ENCODE results near the gene COX7B.

Gene COX7B

DNA sequence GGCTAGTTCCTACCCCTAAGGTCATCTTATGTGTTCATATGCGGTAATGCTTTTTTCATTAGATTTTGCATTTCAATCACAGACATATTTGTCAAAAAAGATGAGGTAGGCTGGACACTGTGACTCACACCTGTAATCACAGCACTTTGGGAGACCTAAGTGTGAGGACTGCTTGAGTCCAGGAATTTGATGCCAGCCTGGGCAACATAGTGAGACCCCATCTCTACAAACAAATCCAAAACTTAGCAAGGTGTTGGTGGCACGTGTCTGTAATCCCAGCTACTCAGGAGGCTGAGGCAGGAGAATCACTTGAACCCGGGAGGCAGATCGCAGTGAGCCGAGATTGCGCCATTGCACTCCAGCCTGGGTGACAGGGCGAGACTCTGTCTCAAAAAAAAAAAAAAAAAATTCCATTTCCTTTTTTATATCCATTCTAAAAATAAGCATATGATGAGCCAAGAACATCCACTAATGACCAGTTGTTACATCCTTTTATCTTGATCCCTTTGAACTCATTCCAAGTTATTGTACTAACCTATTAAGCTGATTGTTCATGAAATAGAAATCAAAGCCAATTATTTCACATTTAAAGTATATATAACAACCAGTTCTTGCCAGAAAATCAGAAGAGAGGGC, 46.8 kb downstream of the COX7B start:
- no peak for DNase-seq

DNA sequence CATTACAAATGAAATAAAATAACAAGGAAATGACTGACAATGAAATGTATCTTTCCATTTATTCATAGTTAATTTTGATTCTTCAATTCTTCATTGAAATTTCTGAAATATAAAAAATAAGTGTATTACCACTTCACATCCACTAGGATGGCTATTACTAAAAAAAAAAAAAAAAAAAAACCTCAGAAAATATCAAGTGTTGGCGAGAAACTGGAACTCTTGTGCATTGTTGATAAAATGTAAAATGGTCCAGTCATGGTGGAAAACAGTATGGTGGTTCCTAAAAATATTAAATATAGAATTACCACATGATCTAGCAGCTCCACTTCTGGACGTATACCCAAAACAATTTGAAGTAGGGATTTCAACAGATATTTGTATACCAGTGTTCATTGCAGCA, 47.3 kb downstream of the COX7B start:
- no peak for DNase-seq

DNA sequence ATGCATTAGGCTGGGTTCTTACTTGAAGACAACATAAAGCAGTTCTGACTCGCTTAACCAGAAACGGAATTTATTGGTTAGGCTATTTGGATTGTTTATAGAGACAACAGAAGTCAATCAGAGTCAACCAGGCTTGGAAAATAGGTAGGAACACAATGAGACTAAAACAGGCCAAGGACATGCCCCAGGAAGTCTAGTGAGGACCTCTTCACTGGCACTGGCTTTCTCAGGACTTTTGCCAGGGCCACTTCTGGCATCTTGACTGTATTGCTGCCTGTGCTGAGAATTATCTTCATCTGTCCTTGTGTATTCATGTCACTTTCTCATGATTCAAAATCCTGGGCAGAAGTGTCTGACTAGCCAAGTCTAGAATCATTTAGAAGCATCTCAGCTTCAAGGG, 50.6 kb downstream of the COX7B start:
- DNase-seq, result no peak

DNA sequence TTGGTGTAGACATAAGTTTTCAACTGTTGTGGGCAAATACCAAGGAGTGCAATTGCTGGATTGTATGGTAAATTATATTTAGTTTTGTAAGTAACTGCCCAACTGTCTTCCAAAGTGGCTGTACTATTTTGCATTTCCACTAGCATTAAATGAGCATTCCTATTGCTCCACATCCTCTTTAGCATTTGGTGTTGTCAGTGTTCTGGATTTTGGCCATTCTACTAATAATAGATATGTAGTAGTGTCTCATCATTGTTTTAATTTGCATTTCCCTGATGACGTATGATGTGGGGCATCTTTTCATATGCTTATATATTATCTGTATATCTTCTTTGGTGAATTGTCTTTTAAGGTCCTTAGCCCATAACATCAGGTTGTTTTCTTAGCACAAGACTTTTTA, 52.9 kb downstream of the COX7B start:
- no peak for DNase-seq

DNA sequence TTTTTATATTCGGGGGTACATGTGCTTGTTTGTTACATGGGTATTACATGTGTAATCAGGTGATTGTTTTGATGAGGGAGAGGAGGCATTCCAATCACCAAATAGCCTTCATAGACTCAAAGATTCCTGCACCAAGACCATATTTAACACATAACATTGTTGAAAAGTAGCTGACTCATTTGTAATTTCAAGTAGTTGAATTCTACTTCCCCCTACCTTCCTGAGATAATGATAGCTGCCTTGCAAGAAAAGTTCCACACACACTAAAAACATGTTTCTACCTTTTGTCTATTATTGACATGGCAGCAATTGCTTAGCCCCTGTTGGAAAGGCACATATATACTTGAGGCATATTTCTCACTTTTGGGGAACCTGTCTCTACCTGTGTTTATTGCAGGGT, 54.0 kb downstream of the COX7B start:
- no peak for DNase-seq

DNA sequence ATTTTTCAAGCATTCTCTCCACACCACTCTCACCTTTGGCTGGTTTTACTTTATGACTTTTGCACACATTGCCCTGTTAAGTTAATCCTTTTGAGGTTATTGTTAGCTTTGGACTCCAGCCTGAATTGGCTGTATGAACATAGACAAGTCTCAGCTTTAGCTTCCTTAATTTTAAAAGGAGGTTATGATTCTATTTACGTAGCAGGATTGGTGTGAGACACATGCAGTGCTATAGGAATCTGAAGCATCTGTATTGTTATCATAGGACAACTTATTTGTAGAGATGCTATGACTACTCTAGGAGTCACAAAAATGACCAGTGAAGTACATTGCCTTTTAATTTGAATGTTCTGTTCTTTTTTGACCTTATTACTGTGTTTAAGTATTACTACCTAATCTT, 54.4 kb downstream of the COX7B start:
- DNase-seq, result no peak
